ENCODE measurements around the gene LMX1B. TPM values are rescaled to one million over a fixed set of nuclear protein-coding genes. Genes with fewer than 3 reads are reported as not detected.
"Not testable (repeated sequence)": the region's sequence is repeated elsewhere in the genome, so short reads cannot be mapped to it uniquely, and the experiment has no call there.

Gene LMX1B
- total RNA-seq, 1 experiment from 2014 or later = 11.3 TPM

DNA sequence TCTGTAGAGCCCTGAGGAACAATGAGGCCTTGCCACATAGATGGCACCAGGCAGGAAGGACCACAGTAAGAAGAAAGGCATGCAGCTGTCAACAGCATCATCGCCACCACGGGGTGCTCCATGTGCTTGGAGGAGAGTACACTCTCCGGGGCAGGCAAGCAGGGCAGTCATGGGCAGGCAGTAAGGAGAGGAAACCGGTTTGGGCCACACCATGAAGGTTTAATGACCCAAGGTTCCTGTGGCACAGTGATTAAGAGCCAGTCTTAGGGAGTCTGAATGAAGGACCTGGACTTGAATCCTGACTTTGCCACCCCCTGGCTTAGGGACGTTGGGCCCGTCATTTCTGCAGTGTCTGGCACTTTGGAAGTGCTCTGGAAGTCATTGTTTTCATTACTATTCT, 110.5 kb downstream of the LMX1B start (continued):
- TF ChIP-seq EZH2phosphoT487 (IDR thresholded peaks at IDR 0.05; ENCODE audit: borderline replicate concordance) = no peak
- TF ChIP-seq, protein P1, sequence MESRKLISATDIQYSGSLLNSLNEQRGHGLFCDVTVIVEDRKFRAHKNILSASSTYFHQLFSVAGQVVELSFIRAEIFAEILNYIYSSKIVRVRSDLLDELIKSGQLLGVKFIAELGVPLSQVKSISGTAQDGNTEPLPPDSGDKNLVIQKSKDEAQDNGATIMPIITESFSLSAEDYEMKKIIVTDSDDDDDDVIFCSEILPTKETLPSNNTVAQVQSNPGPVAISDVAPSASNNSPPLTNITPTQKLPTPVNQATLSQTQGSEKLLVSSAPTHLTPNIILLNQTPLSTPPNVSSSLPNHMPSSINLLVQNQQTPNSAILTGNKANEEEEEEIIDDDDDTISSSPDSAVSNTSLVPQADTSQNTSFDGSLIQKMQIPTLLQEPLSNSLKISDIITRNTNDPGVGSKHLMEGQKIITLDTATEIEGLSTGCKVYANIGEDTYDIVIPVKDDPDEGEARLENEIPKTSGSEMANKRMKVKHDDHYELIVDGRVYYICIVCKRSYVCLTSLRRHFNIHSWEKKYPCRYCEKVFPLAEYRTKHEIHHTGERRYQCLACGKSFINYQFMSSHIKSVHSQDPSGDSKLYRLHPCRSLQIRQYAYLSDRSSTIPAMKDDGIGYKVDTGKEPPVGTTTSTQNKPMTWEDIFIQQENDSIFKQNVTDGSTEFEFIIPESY (IDR thresholded peaks at IDR 0.05; ENCODE audit: extremely low read depth, insufficient replicate concordance, low read length) = no peak

GRCh38 chr9:126725485-126725884, 111.8 kb downstream of the LMX1B start:
- H2AFZ ChIP-seq (ENCODE audit: low read depth, low read length, poor library complexity, severe bottlenecking); BruUV-seq (replicated peaks); H3K4me2 ChIP-seq (ENCODE audit: low read length); intact Hi-C loops (cut with micrococcal nuclease); H4K20me1 ChIP-seq (ENCODE audit: insufficient read depth); ATAC-seq; H3K4me3 ChIP-seq (replicated peaks in 1 of 2; ENCODE audit: low read depth in 1 of 2, low read length in 2 of 2); CTCF ChIA-PET; H3K9ac ChIP-seq (ENCODE audit: low read length); H3K36me3 ChIP-seq (ENCODE audit: control insufficient read depth in 1 of 2, insufficient read depth in 2 of 2, low read length in 2 of 2); H3K9me3 ChIP-seq (ENCODE audit: control insufficient read depth in 1 of 2, insufficient read depth in 1 of 2, low read depth in 1 of 2, low read length in 2 of 2); H3K27me3 ChIP-seq (ENCODE audit: insufficient read depth, low read length); H3K79me2 ChIP-seq (ENCODE audit: insufficient read depth, low read length); DNase-seq (ENCODE audit: low read depth, low spot score); RAD21 ChIA-PET (ENCODE audit: low non-redundant PET in 1 of 2, low total read pairs in 2 of 2, uncharacterized antibody in 2 of 2, unreplicated experiment in 2 of 2); H3K9me2 ChIP-seq (ENCODE audit: insufficient read depth); POLR2A ChIA-PET; H3K27ac ChIP-seq (ENCODE audit: low read depth, low read length): not testable (repeated sequence)
- peaks cover 11 to 26% of the 10 kb centered on the region in 2 experiments for H3K4me1 ChIP-seq (ENCODE audit: control insufficient read depth in 1 of 2, insufficient read depth in 2 of 2, low read length in 2 of 2)

GRCh38 chr9:126728210-126728609, 114.5 kb downstream of the LMX1B start:
- CTCF ChIA-PET; H3K9me3 ChIP-seq (ENCODE audit: control insufficient read depth in 1 of 2, insufficient read depth in 1 of 2, low read depth in 1 of 2, low read length in 2 of 2); H3K4me2 ChIP-seq (ENCODE audit: low read length); H3K36me3 ChIP-seq (ENCODE audit: control insufficient read depth in 1 of 2, insufficient read depth in 2 of 2, low read length in 2 of 2); BruUV-seq (replicated peaks); intact Hi-C loops (cut with micrococcal nuclease); H3K9me2 ChIP-seq (ENCODE audit: insufficient read depth); H3K4me3 ChIP-seq (replicated peaks in 1 of 2; ENCODE audit: low read depth in 1 of 2, low read length in 2 of 2); H2AFZ ChIP-seq (ENCODE audit: low read depth, low read length, poor library complexity, severe bottlenecking); H4K20me1 ChIP-seq (ENCODE audit: insufficient read depth); POLR2A ChIA-PET; H3K27me3 ChIP-seq (ENCODE audit: insufficient read depth, low read length); H3K9ac ChIP-seq (ENCODE audit: low read length); H3K79me2 ChIP-seq (ENCODE audit: insufficient read depth, low read length); RAD21 ChIA-PET (ENCODE audit: low non-redundant PET in 1 of 2, low total read pairs in 2 of 2, uncharacterized antibody in 2 of 2, unreplicated experiment in 2 of 2); H3K27ac ChIP-seq (ENCODE audit: low read depth, low read length); H3K4me1 ChIP-seq (ENCODE audit: control insufficient read depth in 1 of 2, insufficient read depth in 2 of 2, low read length in 2 of 2); DNase-seq (ENCODE audit: low read depth, low spot score); ATAC-seq: not testable (repeated sequence)

- DNase-seq (ENCODE audit: low read depth, low spot score); H4K20me1 ChIP-seq (ENCODE audit: insufficient read depth); RAD21 ChIA-PET (ENCODE audit: low non-redundant PET in 1 of 2, low total read pairs in 2 of 2, uncharacterized antibody in 2 of 2, unreplicated experiment in 2 of 2); ATAC-seq; H3K27ac ChIP-seq (ENCODE audit: low read depth, low read length); H3K9me2 ChIP-seq (ENCODE audit: insufficient read depth); H3K79me2 ChIP-seq (ENCODE audit: insufficient read depth, low read length); H3K4me3 ChIP-seq (replicated peaks in 1 of 2; ENCODE audit: low read depth in 1 of 2, low read length in 2 of 2); H3K9me3 ChIP-seq (ENCODE audit: control insufficient read depth in 1 of 2, insufficient read depth in 1 of 2, low read depth in 1 of 2, low read length in 2 of 2); H3K4me1 ChIP-seq (ENCODE audit: control insufficient read depth in 1 of 2, insufficient read depth in 2 of 2, low read length in 2 of 2); H3K27me3 ChIP-seq (ENCODE audit: insufficient read depth, low read length); H3K36me3 ChIP-seq (ENCODE audit: control insufficient read depth in 1 of 2, insufficient read depth in 2 of 2, low read length in 2 of 2); H3K4me2 ChIP-seq (ENCODE audit: low read length); H2AFZ ChIP-seq (ENCODE audit: low read depth, low read length, poor library complexity, severe bottlenecking); POLR2A ChIA-PET; BruUV-seq (replicated peaks); H3K9ac ChIP-seq (ENCODE audit: low read length); intact Hi-C loops (cut with micrococcal nuclease): not testable (repeated sequence)
- CTCF ChIA-PET = interaction anchor here (2.2 kb wide), 1 partner anchor 27 kb away, joined by 8 read pairs; no protein-coding TSS in a partner anchor
Measured at GRCh38 chr9:126730592-126730991, 116.9 kb downstream of the LMX1B start.

All from HCT116 (cell line).